Activated CD4-positive, alpha-beta memory T cell treated with anti-CD3 and anti-CD28 coated beads for 36 hours (primary cell): ENCODE measurements around the gene CCNA2. TPM values are rescaled to one million over a fixed set of nuclear protein-coding genes. Genes with fewer than 3 reads are reported as not detected.

Source experiments
- CTCF ChIA-PET: fragments of 350-600 bp; sonication (Branson Sonifier 250); formaldehyde crosslinking; loops from one replicate; lab custom pipeline; 2021; ENCODE audit warnings: antibody characterized with exemption, inconsistent platforms; lab: Charles Lee
- POLR2A ChIA-PET: fragments of 350-600 bp; sonication (Branson Sonifier 250); formaldehyde crosslinking; loops from one replicate; lab custom pipeline; 2021; ENCODE audit warnings: antibody characterized with exemption; lab: Charles Lee
- DNase-seq: peaks from one replicate; pipeline ENCODE4 v3.0.0-alpha.2; 2020
- H3K27ac Mint-ChIP-seq: one replicate; pipeline ENCODE4 v1.8.0; 2021; ENCODE audit warnings: mixed read lengths
- H3K27me3 Mint-ChIP-seq: one replicate; pipeline ENCODE4 v1.8.0; 2021; ENCODE audit warnings: mixed read lengths
- H3K36me3 Mint-ChIP-seq: one replicate; pipeline ENCODE4 v1.8.0; 2021; ENCODE audit warnings: mixed read lengths
- H3K4me1 Mint-ChIP-seq: one replicate; pipeline ENCODE4 v1.8.0; 2021; ENCODE audit warnings: low read depth, mixed read lengths
- H3K4me3 Mint-ChIP-seq: one replicate; pipeline ENCODE4 v1.8.0; 2021; ENCODE audit warnings: mild to moderate bottlenecking, mixed read lengths
- H3K9me3 Mint-ChIP-seq: one replicate; pipeline ENCODE4 v1.8.0; 2021; ENCODE audit warnings: mixed read lengths
- intact Hi-C: fragments of 100-400 bp; cut with micrococcal nuclease; formaldehyde crosslinking; loops from one replicate; pipeline ENCODE4 v1.15.1; 2023
- total RNA-seq, 2 experiments: library from RNA; stranded (reverse); gene quantifications; one replicate each; pipeline ENCODE4 v1.2.3, GENCODE V29; 2021

The CCNA2 gene
- 100 to 1,000 TPM in 1 of 2 experiments, 10 to 100 TPM in 1; 98.2 to 100 TPM for total RNA-seq

GRCh38 chr4:121823505-121824170, at the start of gene CCNA2:
Gene CCNA2 (minus strand): TSS chr4:121823883. CDS start chr4:121823628, 255 bp downstream.
- Mint-ChIP-seq H3K27me3 (no peaks in the 10 kb centered on the region), H3K4me1 (peaks cover 25% of the 10 kb centered on the region), H3K9me3 (no peaks in the 10 kb centered on the region), H3K36me3 (peaks cover 35% of the 10 kb centered on the region), H3K4me3 (peak within 1 kb of the TSS; percentile 97), H3K27ac (peak within 1 kb of the TSS; percentile 81)
- intact Hi-C loops, result loop anchor here (1.0 to 5.0 kb wide), 6 partner anchors 22 to 1099 kb away; partner anchors contain the start of genes ANXA5, BBS7, BLTP1 and EXOSC9
- peak; percentile 99 for DNase-seq
- ChIA-PET CTCF (no interaction called here), POLR2A (interaction anchor here (2.6 to 2.9 kb wide), 2 partner anchors 22 to 46 kb away, joined by 6 to 15 read pairs; partner anchors contain the start of genes BBS7 and EXOSC9)

GRCh38 chr4:121869841-121870822, 46.4 kb upstream of the CCNA2 start, which contains the start of gene BBS7:
Gene BBS7 (minus strand): TSS chr4:121870474. CDS start chr4:121870313, 161 bp downstream.
- no peaks in the 10 kb centered on the region for H3K9me3 Mint-ChIP-seq
- ChIA-PET POLR2A (interaction anchor here (1.0 to 2.6 kb wide), 3 partner anchors 46 to 69 kb away, joined by 3 to 15 read pairs (median 5); partner anchors contain the start of genes CCNA2 and EXOSC9), CTCF (interaction anchor here (0.7 kb wide), 1 partner anchor 338 kb away, joined by 3 read pairs; no protein-coding TSS in a partner anchor)
- peaks cover 18% of the 10 kb centered on the region for H3K36me3 Mint-ChIP-seq
- peak; percentile 98 for DNase-seq
- H3K27ac Mint-ChIP-seq, result peak within 1 kb of the TSS; percentile 74
- H3K27me3 Mint-ChIP-seq, result peaks cover 6% of the 10 kb centered on the region
- H3K4me1 Mint-ChIP-seq, result peaks cover 10% of the 10 kb centered on the region
- peak within 1 kb of the TSS; percentile 95 for H3K4me3 Mint-ChIP-seq
- intact Hi-C loops, result loop anchor here (1.0 to 2.0 kb wide), 5 partner anchors 46 to 863 kb away; partner anchors contain the start of genes ANXA5, BBS12 and EXOSC9

GRCh38 chr4:121863799-121864198, 40.1 kb upstream of the CCNA2 start:
- no peaks in the 10 kb centered on the region for H3K27me3 Mint-ChIP-seq
- H3K4me1 Mint-ChIP-seq, result peaks cover 15% of the 10 kb centered on the region
- no peak overlapping the region for H3K4me3 Mint-ChIP-seq
- no peak for DNase-seq
- peaks cover 26% of the 10 kb centered on the region for H3K36me3 Mint-ChIP-seq
- intact Hi-C loops, result no loop called here
- H3K9me3 Mint-ChIP-seq, result no peaks in the 10 kb centered on the region
- H3K27ac Mint-ChIP-seq, result no peak overlapping the region
- POLR2A ChIA-PET, result no interaction called here
- CTCF ChIA-PET, result no interaction called here

GRCh38 chr4:121861426-121861825, 37.7 kb upstream of the CCNA2 start:
- no peaks in the 10 kb centered on the region for H3K27me3 Mint-ChIP-seq
- intact Hi-C loops, result no loop called here
- no peak overlapping the region for H3K4me3 Mint-ChIP-seq
- no peak overlapping the region for H3K27ac Mint-ChIP-seq
- H3K4me1 Mint-ChIP-seq, result peaks cover 13% of the 10 kb centered on the region
- no peaks in the 10 kb centered on the region for H3K9me3 Mint-ChIP-seq
- DNase-seq, result no peak
- H3K36me3 Mint-ChIP-seq, result peaks cover 21% of the 10 kb centered on the region
- ChIA-PET CTCF (no interaction called here), POLR2A (no interaction called here)

- Mint-ChIP-seq H3K27ac (no peak overlapping the region), H3K27me3 (no peaks in the 10 kb centered on the region), H3K36me3 (peaks cover 11% of the 10 kb centered on the region), H3K4me1 (peaks cover 10% of the 10 kb centered on the region), H3K4me3 (no peak overlapping the region), H3K9me3 (no peaks in the 10 kb centered on the region)
- CTCF ChIA-PET, result no interaction called here
- DNase-seq, result no peak
- intact Hi-C loops, result no loop called here
- POLR2A ChIA-PET, result no interaction called here
Observed at GRCh38 chr4:121860121-121860520, 36.4 kb upstream of the CCNA2 start.

GRCh38 chr4:121851354-121851753, 27.7 kb upstream of the CCNA2 start:
- H3K9me3 Mint-ChIP-seq, result no peaks in the 10 kb centered on the region
- DNase-seq, result no peak
- H3K27ac Mint-ChIP-seq, result no peak overlapping the region
- peaks cover 8% of the 10 kb centered on the region for H3K36me3 Mint-ChIP-seq
- H3K4me3 Mint-ChIP-seq, result no peak overlapping the region
- CTCF ChIA-PET, result no interaction called here
- intact Hi-C loops, result no loop called here
- no peaks in the 10 kb centered on the region for H3K4me1 Mint-ChIP-seq
- no peaks in the 10 kb centered on the region for H3K27me3 Mint-ChIP-seq
- POLR2A ChIA-PET, result no interaction called here

GRCh38 chr4:121846662-121847061, 23.0 kb upstream of the CCNA2 start:
- Mint-ChIP-seq H3K27me3 (no peaks in the 10 kb centered on the region), H3K4me3 (no peak overlapping the region), H3K9me3 (no peaks in the 10 kb centered on the region), H3K36me3 (peaks cover 21% of the 10 kb centered on the region), H3K4me1 (no peaks in the 10 kb centered on the region), H3K27ac (no peak overlapping the region)
- intact Hi-C loops, result no loop called here
- CTCF ChIA-PET, result no interaction called here
- POLR2A ChIA-PET, result no interaction called here
- no peak for DNase-seq

GRCh38 chr4:121842862-121843261, 19.2 kb upstream of the CCNA2 start:
- ChIA-PET CTCF (no interaction called here), POLR2A (no interaction called here)
- H3K4me3 Mint-ChIP-seq, result no peak overlapping the region
- H3K36me3 Mint-ChIP-seq, result peaks cover 34% of the 10 kb centered on the region
- no peaks in the 10 kb centered on the region for H3K27me3 Mint-ChIP-seq
- H3K9me3 Mint-ChIP-seq, result no peaks in the 10 kb centered on the region
- intact Hi-C loops, result no loop called here
- H3K27ac Mint-ChIP-seq, result no peak overlapping the region
- DNase-seq, result no peak
- no peaks in the 10 kb centered on the region for H3K4me1 Mint-ChIP-seq

- Mint-ChIP-seq H3K4me1 (no peaks in the 10 kb centered on the region), H3K27ac (no peak overlapping the region), H3K36me3 (peaks cover 27% of the 10 kb centered on the region), H3K27me3 (no peaks in the 10 kb centered on the region), H3K9me3 (no peaks in the 10 kb centered on the region), H3K4me3 (no peak overlapping the region)
- intact Hi-C loops, result no loop called here
- ChIA-PET CTCF (interaction anchor here (0.7 kb wide), 1 partner anchor 244 kb away, joined by 3 read pairs; no protein-coding TSS in a partner anchor), POLR2A (no interaction called here)
- no peak for DNase-seq
Observed at GRCh38 chr4:121838136-121838535, 14.5 kb upstream of the CCNA2 start.

- H3K36me3 Mint-ChIP-seq, result no peaks in the 10 kb centered on the region
- intact Hi-C loops, result no loop called here
- no peak for DNase-seq
- H3K4me3 Mint-ChIP-seq, result no peak overlapping the region
- POLR2A ChIA-PET, result no interaction called here
- H3K4me1 Mint-ChIP-seq, result no peaks in the 10 kb centered on the region
- no peaks in the 10 kb centered on the region for H3K27me3 Mint-ChIP-seq
- CTCF ChIA-PET, result interaction anchor here (1.2 kb wide), 1 partner anchor 71 kb away, joined by 4 read pairs; no protein-coding TSS in a partner anchor
- H3K9me3 Mint-ChIP-seq, result no peaks in the 10 kb centered on the region
- no peak overlapping the region for H3K27ac Mint-ChIP-seq
Observed at GRCh38 chr4:121829511-121829910, 5.8 kb upstream of the CCNA2 start.

GRCh38 chr4:121827853-121828252, 4.2 kb upstream of the CCNA2 start:
- H3K27ac Mint-ChIP-seq, result no peak overlapping the region
- peaks cover 5% of the 10 kb centered on the region for H3K4me1 Mint-ChIP-seq
- CTCF ChIA-PET, result interaction anchor here (1.0 kb wide), 1 partner anchor 72 kb away, joined by 3 read pairs; no protein-coding TSS in a partner anchor
- no peaks in the 10 kb centered on the region for H3K27me3 Mint-ChIP-seq
- intact Hi-C loops, result no loop called here
- POLR2A ChIA-PET, result no interaction called here
- no peak overlapping the region for H3K4me3 Mint-ChIP-seq
- no peak for DNase-seq
- peaks cover 6% of the 10 kb centered on the region for H3K36me3 Mint-ChIP-seq
- H3K9me3 Mint-ChIP-seq, result no peaks in the 10 kb centered on the region
